ENCODE data around the gene RELCH.

RELCH gene

GRCh38 chr18:62332964-62333695 lies 146.1 kb downstream of the RELCH start:
- H3K4me2 ChIP-seq (ENCODE audit: low read length) = no peak overlapping the region
- H3K4me1 ChIP-seq (ENCODE audit: control insufficient read depth, insufficient read depth, low read length) = peaks cover 35% of the 10 kb centered on the region
- no peak overlapping the region for H3K9ac ChIP-seq (ENCODE audit: low read depth, low read length)
- H3K36me3 ChIP-seq (ENCODE audit: insufficient read depth, low read length) = no peaks in the 10 kb centered on the region
- peaks cover 3% of the 10 kb centered on the region for H3K27me3 ChIP-seq (ENCODE audit: control insufficient read depth, insufficient read depth, low read length)
- H3K4me3 ChIP-seq (ENCODE audit: low read length) = no peak overlapping the region
- no peaks in the 10 kb centered on the region for H3K9me3 ChIP-seq (replicated peaks; ENCODE audit: low read length)

DNA sequence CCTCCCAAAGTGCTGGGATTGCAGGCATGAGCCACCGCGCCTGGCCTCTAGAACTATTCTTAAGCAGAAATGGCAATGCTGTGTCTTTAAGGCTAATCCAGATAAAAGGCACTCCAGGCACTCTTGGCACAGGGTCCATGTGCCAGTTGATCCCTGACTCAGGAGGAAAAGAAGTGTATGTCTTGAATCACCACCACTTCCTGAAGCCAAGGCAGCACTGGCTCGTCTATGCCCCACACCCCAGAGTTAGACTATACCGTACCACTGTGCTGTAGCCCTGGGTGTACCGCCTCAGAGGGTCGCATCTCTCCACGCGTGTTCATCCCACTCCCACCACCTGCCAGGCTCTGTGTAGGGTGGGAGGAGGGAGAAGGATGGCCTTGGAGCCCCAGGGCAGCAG lies 147.1 kb downstream of the RELCH start:
- H3K4me3 ChIP-seq (ENCODE audit: low read length) = no peak overlapping the region
- H3K9ac ChIP-seq (ENCODE audit: low read depth, low read length) = no peak overlapping the region
- H3K27me3 ChIP-seq (ENCODE audit: control insufficient read depth, insufficient read depth, low read length) = peaks cover 6% of the 10 kb centered on the region
- H3K36me3 ChIP-seq (ENCODE audit: insufficient read depth, low read length) = no peaks in the 10 kb centered on the region
- peak overlapping the region; percentile 31 for H3K4me2 ChIP-seq (ENCODE audit: low read length)
- peaks cover 34% of the 10 kb centered on the region for H3K4me1 ChIP-seq (ENCODE audit: control insufficient read depth, insufficient read depth, low read length)
- no peaks in the 10 kb centered on the region for H3K9me3 ChIP-seq (replicated peaks; ENCODE audit: low read length)

- H3K4me1 ChIP-seq (ENCODE audit: control insufficient read depth, insufficient read depth, low read length) = peaks cover 29% of the 10 kb centered on the region
- H3K9me3 ChIP-seq (replicated peaks; ENCODE audit: low read length) = no peaks in the 10 kb centered on the region
- H3K27me3 ChIP-seq (ENCODE audit: control insufficient read depth, insufficient read depth, low read length) = peaks cover 6% of the 10 kb centered on the region
- H3K36me3 ChIP-seq (ENCODE audit: insufficient read depth, low read length) = no peaks in the 10 kb centered on the region
- H3K9ac ChIP-seq (ENCODE audit: low read depth, low read length) = no peak overlapping the region
- no peak overlapping the region for H3K4me3 ChIP-seq (ENCODE audit: low read length)
- H3K4me2 ChIP-seq (ENCODE audit: low read length) = no peak overlapping the region
These were observed 148.4 kb downstream of the RELCH start for GRCh38 chr18:62335494-62335893.

- Histone ChIP-seq H3K9me3 (replicated peaks; ENCODE audit: low read length) (no peaks in the 10 kb centered on the region), H3K4me2 (ENCODE audit: low read length) (no peak overlapping the region), H3K9ac (ENCODE audit: low read depth, low read length) (no peak overlapping the region), H3K36me3 (ENCODE audit: insufficient read depth, low read length) (no peaks in the 10 kb centered on the region), H3K4me3 (ENCODE audit: low read length) (no peak overlapping the region), H3K4me1 (ENCODE audit: control insufficient read depth, insufficient read depth, low read length) (peaks cover 24% of the 10 kb centered on the region), H3K27me3 (ENCODE audit: control insufficient read depth, insufficient read depth, low read length) (peaks cover 6% of the 10 kb centered on the region)
These were observed 149.6 kb downstream of the RELCH start for GRCh38 chr18:62336618-62337017.

- Histone ChIP-seq H3K4me2 (ENCODE audit: low read length) (no peak overlapping the region), H3K27me3 (ENCODE audit: control insufficient read depth, insufficient read depth, low read length) (peaks cover 6% of the 10 kb centered on the region), H3K9me3 (replicated peaks; ENCODE audit: low read length) (no peaks in the 10 kb centered on the region), H3K4me3 (ENCODE audit: low read length) (no peak overlapping the region), H3K9ac (ENCODE audit: low read depth, low read length) (no peak overlapping the region), H3K36me3 (ENCODE audit: insufficient read depth, low read length) (no peaks in the 10 kb centered on the region), H3K4me1 (ENCODE audit: control insufficient read depth, insufficient read depth, low read length) (peaks cover 22% of the 10 kb centered on the region)
These were observed 150.3 kb downstream of the RELCH start for GRCh38 chr18:62337336-62337735.

DNA sequence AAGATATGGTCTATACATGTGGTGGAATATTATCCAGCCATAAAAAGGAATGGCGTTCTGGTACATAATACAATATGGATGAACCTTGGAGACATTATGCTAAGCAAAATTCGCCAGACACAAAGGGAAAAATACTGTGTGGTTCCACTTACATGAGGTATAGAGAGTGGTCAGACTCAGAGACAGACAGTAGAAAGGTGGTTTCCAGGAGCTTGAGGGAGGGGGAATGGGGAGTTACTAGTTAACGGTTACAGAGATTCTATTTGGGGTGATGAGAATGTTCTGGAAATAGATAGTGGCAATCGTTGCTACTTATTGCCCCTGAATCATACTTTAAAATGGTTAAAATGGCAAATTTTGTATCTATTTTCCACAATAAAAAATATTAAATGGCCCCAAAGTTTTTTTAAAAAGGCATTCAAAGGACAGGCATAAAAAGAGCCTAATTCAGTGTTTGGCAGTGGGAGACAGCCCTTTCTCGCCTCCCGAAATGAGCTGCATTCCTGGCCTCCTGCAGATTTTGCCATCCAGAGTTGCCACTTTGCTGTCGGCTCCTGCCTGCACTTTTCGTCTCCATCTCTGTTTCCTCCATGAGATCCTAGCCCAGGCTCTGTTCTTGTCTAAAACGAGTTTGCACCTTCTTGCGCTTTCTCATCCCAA lies 151.5 kb downstream of the RELCH start:
- Histone ChIP-seq H3K4me2 (ENCODE audit: low read length) (no peak overlapping the region), H3K4me3 (ENCODE audit: low read length) (no peak overlapping the region), H3K4me1 (ENCODE audit: control insufficient read depth, insufficient read depth, low read length) (peaks cover 22% of the 10 kb centered on the region), H3K27me3 (ENCODE audit: control insufficient read depth, insufficient read depth, low read length) (peaks cover 10% of the 10 kb centered on the region), H3K9ac (ENCODE audit: low read depth, low read length) (no peak overlapping the region), H3K9me3 (replicated peaks; ENCODE audit: low read length) (no peaks in the 10 kb centered on the region), H3K36me3 (ENCODE audit: insufficient read depth, low read length) (no peaks in the 10 kb centered on the region)

GRCh38 chr18:62339106-62339988 lies 152.3 kb downstream of the RELCH start:
- H3K4me3 ChIP-seq (ENCODE audit: low read length) = no peak overlapping the region
- peaks cover 16% of the 10 kb centered on the region for H3K4me1 ChIP-seq (ENCODE audit: control insufficient read depth, insufficient read depth, low read length)

DNA sequence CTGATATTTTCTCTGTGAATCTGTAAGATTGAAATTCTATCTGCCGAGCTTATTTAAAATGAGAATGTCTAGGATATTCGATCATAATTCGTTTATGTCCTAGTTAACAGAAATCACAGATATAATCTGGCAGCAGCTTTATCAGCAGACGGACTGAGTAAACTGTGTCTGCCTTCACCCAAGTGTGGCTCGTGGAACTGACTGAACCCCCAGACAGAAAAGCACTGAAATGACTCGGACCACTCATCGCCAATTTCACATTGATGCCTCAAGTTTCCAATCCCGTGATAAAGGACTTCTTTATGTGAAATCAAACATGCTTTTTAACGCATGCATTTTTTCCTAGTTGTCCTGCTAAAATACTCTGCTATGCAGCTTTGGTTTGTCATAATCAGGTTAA lies 153.9 kb downstream of the RELCH start:
- peaks cover 30% of the 10 kb centered on the region for H3K27me3 ChIP-seq (ENCODE audit: control insufficient read depth, insufficient read depth, low read length)
- no peak overlapping the region for H3K9ac ChIP-seq (ENCODE audit: low read depth, low read length)
- H3K4me1 ChIP-seq (ENCODE audit: control insufficient read depth, insufficient read depth, low read length) = peaks cover 12% of the 10 kb centered on the region
- H3K4me3 ChIP-seq (ENCODE audit: low read length) = no peak overlapping the region
- no peaks in the 10 kb centered on the region for H3K9me3 ChIP-seq (replicated peaks; ENCODE audit: low read length)
- no peaks in the 10 kb centered on the region for H3K36me3 ChIP-seq (ENCODE audit: insufficient read depth, low read length)
- H3K4me2 ChIP-seq (ENCODE audit: low read length) = no peak overlapping the region

More at GRCh38 chr18:62339106-62339988, 152.3 kb downstream of the RELCH start:
- no peaks in the 10 kb centered on the region for H3K36me3 ChIP-seq (ENCODE audit: insufficient read depth, low read length)
- peak overlapping the region; percentile 46 for H3K4me2 ChIP-seq (ENCODE audit: low read length)
- no peaks in the 10 kb centered on the region for H3K9me3 ChIP-seq (replicated peaks; ENCODE audit: low read length)
- H3K27me3 ChIP-seq (ENCODE audit: control insufficient read depth, insufficient read depth, low read length) = peaks cover 14% of the 10 kb centered on the region
- H3K9ac ChIP-seq (ENCODE audit: low read depth, low read length) = no peak overlapping the region

GRCh38 chr18:62341473-62341872 lies 154.4 kb downstream of the RELCH start:
- Histone ChIP-seq H3K4me2 (ENCODE audit: low read length) (no peak overlapping the region), H3K4me3 (ENCODE audit: low read length) (no peak overlapping the region), H3K27me3 (ENCODE audit: control insufficient read depth, insufficient read depth, low read length) (peaks cover 35% of the 10 kb centered on the region), H3K9me3 (replicated peaks; ENCODE audit: low read length) (no peaks in the 10 kb centered on the region), H3K4me1 (ENCODE audit: control insufficient read depth, insufficient read depth, low read length) (peaks cover 12% of the 10 kb centered on the region), H3K36me3 (ENCODE audit: insufficient read depth, low read length) (no peaks in the 10 kb centered on the region), H3K9ac (ENCODE audit: low read depth, low read length) (no peak overlapping the region)

GRCh38 chr18:62342884-62343283 lies 155.8 kb downstream of the RELCH start:
- Histone ChIP-seq H3K36me3 (ENCODE audit: insufficient read depth, low read length) (no peaks in the 10 kb centered on the region), H3K9me3 (replicated peaks; ENCODE audit: low read length) (no peaks in the 10 kb centered on the region)

GRCh38 chr18:62343316-62343715 lies 156.3 kb downstream of the RELCH start:
- H3K27me3 ChIP-seq (ENCODE audit: control insufficient read depth, insufficient read depth, low read length) = peaks cover 36% of the 10 kb centered on the region
- H3K9me3 ChIP-seq (replicated peaks; ENCODE audit: low read length) = no peaks in the 10 kb centered on the region
- no peaks in the 10 kb centered on the region for H3K36me3 ChIP-seq (ENCODE audit: insufficient read depth, low read length)
- H3K4me3 ChIP-seq (ENCODE audit: low read length) = no peak overlapping the region
- no peak overlapping the region for H3K4me2 ChIP-seq (ENCODE audit: low read length)
- peaks cover 12% of the 10 kb centered on the region for H3K4me1 ChIP-seq (ENCODE audit: control insufficient read depth, insufficient read depth, low read length)
- H3K9ac ChIP-seq (ENCODE audit: low read depth, low read length) = no peak overlapping the region

More at GRCh38 chr18:62342884-62343283, 155.8 kb downstream of the RELCH start:
- Histone ChIP-seq H3K4me2 (ENCODE audit: low read length) (no peak overlapping the region), H3K4me3 (ENCODE audit: low read length) (no peak overlapping the region), H3K27me3 (ENCODE audit: control insufficient read depth, insufficient read depth, low read length) (peaks cover 39% of the 10 kb centered on the region), H3K9ac (ENCODE audit: low read depth, low read length) (no peak overlapping the region), H3K4me1 (ENCODE audit: control insufficient read depth, insufficient read depth, low read length) (peaks cover 12% of the 10 kb centered on the region)
